NCI-H1930 (cell line): ENCODE measurements around the gene AUP1.

Source experiments
- DNase-seq, 2 experiments: peaks; one replicate each; lab custom pipeline; 2025; lab: John Stamatoyannopoulos, UW

AUP1 gene

DNA sequence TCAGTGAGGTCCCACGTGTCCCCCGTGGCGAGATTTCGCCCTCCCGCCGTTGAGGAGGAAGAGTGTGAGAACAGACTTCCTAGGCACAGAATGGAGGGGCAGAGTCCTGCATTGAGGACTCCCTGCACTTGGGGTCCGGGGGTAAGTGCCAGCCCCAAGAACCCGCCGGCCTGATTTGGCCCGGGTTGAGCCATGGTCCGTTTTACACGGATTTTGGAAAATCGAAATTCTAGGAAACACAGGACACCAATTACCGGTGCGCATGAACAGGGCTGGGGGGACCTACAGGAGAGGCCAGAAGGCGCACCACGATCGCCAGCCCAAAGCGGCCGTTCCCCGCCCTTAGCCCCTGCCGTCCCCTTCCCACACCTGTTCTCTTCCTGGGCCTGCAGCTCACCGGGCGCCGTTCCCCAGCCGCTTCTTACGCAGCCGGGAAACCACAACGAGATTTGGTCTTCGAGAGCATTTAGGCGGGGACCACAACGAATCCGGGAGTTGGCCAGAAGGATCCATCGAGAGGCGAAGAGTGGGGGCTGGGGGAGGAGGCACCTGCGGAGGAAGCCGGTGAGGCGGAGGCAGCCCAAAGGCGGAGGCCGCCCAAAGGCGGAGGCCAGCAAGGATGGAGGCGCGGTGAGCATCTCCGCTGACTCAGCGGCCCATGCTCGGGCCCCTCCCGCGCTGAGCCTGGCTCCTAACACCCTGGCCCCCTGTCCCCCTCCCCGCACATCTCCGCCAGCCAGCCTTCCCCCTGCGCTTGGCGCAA lies 15.7 kb downstream of the AUP1 start:
- no peak for DNase-seq

DNA sequence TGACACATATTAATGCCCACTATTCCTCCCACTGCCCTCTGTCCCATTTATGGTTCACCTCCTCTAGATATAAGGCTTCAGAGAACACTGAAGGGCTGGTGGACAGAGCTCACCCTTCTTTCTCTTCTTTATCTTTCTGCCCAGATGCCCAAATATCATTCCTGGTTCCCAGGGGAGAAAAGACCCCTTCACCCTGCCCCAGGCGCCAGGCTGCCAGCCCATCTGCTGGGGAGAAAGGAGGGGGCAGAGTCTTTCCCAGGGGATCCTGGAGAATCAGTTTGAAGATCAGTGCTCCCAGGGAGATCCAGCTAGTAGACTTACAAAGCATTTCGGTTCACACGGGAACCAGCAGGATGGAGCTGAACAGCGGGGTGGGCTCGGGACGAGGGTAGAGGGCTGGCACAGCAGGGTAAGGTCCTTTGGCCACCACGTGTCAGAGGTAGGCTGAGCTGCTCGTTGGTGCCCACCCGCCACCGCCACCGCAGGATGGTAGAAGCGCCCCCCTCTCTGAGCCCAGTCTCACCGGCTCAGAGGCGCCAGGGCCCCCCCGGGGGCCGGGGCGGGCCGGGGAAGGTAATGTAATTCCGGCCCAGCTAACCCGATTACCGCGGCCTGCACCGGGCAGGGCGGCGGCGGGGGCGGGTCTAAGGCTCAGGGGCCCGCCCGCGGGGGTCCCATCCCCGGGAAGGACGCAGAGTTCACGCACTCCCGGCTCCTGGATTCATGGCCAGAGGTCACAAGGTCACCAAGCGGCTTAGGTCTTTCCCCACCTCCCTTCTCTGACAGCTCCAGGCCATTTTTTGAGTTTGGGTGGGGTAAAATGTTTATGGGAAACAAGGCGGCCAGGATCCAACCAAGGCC lies 16.5 kb downstream of the AUP1 start:
- DNase-seq = no peak

DNA sequence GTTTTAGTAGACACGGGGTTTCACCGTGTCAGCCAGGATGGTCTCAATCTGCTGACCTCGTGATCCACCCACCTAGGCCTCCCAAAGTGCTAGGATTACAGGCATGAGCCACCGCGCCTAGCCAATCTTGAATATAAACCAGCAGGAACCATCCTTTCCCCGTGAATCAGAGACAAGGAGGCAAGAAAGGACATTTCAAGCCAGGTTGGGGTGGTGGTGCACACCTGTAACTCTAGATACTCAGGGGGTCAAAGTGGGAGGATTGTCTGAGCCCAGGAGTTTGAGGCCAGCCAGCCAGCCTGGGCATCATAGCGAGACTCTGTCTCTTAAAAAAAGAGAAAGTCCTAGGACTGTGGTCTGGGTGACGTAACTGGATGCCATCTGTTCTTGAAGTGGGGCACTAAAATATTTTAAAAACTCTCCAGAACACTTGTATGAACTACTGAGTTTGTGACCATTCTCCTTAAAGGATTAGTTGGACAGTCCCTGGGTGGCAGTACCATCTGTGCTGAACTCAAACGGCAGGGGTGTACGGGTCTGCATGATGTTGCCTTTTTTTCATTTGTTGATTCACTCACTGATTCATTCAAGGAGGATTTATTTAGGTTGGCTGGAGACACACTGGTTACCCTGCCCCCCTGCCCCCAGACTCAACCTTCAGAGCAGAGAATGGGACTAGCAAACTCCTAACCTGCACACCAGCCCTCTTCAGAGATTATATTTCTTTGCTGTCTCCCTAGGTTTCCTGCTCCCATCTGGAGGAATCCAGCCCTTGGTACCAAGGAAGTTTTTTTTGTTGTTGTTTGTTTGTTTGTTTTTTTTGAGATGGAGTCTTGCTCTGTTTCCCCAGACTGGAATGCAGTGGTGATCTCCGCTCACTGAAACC lies 18.2 kb downstream of the AUP1 start:
- DNase-seq = no peak

DNA sequence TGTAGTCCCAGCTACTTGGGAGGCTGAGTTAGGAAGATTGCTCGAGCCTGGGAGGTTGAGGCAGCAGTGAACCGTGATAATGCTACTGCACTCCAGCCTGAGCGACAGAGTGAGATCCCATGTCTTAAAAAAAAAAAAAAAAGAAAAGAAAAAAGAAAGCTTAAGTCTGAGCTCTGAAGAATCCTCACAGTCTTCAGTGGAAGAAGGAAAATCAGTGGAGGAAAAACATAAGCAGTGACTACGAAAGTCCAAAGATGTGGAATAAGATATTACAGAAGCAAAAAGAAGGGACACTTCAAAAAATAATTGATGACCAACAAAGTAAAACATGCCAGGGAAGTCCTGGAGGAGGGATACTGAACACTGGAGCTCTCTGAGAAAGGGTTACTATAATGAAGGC lies 19.2 kb downstream of the AUP1 start:
- DNase-seq = no peak

DNA sequence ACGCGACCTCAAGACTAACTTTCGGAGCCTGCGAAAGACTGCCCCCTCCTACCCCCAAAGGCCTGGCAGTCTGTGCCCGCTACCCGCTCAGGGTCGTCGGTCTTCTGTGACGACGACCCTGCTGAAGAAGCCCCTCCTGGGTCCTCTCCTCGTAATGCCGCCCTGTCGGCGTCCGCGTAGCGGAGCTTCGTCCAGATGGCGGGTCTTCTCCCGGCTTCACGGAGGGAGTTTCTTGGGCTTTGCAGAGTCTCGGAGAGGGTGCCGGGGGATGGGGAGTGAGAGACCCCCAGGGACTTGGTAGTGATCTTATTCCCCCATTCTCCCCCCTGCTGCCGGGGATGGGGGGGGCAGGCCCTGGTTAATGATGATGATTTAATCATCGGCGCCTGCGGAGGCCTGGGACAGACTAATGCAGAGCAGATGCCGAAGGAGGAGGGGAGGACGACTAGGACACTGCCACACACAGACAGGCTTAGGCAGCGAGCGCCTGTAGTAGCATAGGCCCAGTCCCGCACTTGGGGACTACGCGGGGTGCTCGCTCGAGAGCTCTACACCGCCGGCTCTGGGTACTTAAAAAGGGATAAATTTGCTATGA lies 21.5 kb downstream of the AUP1 start:
- peak; percentile 32 to 66 for DNase-seq

DNA sequence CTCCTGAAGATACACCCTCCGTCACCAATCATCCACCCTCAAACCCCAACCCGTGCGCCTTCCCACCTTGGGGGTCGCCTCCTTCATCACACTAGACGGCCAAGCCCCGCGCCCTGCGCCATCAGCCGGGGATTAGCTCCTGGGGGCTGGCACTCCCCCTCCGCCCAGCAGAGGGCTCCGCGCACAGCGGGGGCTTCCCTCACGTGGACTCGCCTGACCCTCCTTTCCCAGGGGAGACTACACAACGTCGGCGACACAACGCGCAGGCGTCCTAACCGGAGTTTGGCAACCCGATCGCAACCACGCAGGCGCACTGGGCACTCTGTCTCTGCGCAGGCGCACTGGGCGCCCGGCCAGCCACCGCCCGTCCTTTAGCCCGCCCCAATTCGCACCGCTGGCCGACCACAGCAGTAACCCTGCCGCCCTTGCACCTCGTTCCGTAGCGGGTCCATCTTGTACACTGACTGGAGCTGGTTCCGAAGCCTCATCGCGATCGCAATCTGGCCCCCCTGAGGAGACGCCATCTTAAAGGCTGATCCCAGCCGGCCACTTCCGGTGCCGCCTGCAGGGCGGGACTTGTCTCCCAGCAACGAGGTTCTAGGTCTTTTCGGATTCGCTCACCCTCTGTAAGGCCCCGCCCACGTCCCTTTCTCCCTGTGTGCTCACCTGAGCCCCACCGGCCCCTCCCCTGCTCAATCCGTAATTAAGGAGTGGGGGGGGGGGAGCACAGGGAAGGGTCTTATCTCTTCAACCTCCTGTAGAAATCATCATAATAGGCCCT lies 22.2 kb downstream of the AUP1 start, which contains the start of gene PCGF1:
Gene PCGF1, minus strand, starts transcription at position 551 of the 781 bp plus-strand sequence. Its CDS starts 27 bp downstream, at position 524.
- DNase-seq = peak; percentile 98 to 99

DNA sequence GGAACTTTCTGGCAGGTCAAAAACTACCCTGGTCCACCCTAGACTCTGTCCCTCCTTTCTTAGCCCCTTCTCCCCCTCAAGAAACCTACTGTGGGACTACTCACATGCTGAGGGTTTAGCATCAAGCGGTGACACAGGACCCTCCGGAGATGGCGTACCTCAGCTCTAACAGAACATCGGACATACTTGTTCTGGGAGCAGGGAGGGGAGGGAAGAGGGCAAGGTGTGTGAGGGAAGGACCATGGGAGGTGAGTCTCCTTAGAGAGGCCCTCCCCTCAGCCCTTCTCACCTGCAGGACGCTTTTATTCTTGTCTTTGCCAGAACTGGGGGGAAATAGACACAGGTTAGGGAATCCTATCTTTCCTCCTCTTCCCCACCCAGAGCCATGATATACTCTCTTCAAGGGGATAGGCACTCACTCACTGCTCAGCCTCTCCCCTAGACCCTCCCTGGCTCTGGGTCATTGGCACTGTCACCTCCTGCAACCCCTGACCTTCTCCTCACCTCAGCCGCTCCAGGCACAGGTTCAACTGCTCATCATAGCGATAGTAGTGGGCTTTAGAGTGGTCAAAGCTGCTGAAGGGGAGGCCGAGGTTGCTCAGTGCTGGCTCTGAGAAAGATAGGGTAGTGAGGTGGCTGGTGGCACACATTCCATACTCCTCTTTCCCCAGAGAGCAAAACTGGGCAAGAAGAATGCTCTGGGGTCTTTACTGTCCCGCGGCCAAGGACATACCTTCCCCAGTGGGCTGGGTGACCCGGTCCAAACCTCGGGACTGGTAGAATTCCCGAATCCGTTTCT lies 23.9 kb downstream of the AUP1 start:
- DNase-seq = no peak

DNA sequence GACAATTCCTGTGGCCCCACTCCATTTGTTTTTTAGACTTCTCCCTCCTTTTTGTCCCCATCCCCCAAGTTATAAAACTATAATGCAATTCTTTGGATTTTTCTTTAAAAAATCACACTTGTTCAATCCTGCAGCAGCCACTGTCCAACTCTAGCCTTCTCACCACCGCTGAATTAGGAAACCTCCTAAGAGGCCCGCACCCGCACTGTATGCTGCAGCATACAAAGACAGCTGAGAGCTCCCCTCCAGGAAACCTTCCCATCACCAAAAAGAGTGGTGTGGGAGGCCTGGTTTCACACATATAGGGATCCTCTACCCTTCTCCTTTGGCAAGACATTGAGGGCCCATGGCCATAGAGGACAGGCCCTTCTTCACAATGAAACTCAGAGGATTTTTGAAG lies 24.9 kb downstream of the AUP1 start:
- DNase-seq = no peak

DNA sequence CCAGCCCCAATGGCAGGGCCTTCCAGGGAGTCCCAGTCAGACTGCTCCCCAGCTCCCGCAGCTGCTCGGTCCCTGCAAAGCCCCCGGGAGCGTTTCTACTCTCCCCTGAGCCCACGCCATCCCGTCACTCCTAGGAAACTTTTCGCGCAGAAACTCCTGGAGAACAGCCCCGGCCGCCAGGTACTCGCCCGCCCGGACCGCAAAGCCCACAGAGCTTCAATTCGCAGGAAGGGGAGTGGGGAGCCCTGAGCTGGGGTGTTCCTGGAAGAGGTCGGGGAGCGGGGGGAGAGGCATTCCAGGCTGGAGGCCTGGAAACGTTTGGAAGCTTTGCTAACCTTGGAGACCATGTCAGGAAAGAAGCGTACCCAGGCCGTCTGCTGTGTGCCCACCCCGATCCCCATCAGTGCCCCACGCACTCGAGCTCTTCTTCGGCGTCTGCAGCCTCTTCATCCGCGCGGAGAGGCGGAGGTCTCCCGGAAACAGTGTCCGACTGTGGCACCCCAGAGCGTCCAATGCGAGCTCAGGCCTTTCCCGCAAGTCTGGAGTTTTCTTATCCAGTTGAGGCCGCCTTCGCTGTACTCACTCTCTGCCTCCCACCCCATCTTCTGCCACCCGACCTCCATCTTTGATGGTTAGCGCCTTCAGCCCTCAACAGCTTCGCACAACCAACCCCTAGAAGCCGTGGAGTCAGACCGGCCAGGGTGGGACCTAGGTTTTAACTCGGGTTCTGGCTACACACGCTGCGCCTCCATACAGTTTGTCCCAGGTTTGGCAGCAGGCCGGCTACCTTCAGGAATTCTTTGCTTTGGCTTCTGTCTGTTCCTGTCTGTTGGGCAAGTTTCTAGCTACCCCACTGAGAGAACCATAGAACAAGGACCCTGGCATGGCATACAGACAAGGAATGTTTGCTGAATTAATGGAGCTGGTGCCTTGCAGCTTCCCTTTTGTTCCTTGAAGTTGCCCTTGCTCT lies 25.7 kb downstream of the AUP1 start:
- no peak for DNase-seq

DNA sequence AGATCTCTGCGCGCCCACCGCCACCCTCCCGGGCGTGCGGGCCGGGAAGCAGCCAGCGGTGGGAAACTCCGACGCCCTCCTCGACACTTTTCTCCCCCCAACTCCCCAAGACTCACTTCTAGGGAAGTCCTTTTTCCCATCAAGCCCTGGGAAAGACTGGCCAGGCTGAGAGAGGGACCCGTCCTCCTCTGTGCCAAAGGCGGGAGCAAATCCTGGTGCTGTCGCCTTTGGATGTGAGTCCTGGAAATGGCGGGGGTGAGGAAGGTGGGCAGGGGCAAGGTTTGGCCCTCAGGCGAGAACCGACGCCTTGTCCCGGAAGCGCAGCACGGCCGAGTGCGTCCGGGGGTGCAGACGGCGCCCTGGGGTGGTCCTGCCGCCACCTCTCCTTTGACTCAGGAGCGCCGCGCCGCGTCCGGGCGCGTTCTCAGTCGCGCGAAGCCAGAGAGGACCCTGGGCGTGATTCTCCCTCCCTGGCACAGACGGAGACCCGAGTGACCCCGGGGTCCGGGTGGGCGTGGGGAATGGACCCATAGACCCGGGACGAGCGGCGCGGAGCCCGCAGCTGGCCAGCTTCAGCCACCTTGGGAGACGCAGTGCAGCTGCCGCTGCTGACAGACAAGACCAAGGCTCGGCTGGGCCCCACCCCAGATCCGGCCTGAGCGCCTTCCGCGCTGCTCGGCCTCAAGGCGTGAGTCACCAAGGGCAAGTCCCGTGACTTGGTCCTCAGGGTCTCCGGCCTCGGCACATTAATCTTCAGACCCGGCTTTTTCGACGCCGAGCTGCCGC lies 26.6 kb downstream of the AUP1 start:
- no peak for DNase-seq

DNA sequence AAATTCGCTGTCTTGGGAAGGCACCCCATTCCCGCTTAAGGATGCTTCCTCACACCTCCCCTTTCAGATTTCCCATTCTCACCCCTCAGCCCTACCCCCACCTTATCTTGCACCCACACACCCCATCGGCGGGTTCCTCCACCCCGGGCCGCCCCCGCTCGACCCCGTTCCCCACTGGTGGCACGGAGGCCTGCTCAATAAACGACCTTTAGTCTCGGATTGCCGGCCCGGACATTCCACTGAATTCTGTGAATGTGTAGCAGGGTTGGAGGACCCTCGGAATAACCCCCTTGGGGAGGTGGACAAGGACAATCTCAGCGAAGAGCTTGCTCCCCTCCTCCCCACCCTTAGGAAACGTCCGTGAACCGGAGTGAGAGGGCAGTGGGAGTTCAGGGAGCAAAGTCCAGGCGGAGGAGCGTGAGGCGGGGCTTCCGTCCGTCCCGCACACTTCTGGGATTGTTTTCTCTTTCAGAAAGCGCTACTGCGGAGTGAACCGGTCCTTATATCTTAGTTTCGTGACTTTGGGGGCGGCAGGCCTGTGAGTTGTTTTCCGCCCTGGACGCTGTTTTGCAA lies 27.3 kb downstream of the AUP1 start:
- no peak for DNase-seq

DNA sequence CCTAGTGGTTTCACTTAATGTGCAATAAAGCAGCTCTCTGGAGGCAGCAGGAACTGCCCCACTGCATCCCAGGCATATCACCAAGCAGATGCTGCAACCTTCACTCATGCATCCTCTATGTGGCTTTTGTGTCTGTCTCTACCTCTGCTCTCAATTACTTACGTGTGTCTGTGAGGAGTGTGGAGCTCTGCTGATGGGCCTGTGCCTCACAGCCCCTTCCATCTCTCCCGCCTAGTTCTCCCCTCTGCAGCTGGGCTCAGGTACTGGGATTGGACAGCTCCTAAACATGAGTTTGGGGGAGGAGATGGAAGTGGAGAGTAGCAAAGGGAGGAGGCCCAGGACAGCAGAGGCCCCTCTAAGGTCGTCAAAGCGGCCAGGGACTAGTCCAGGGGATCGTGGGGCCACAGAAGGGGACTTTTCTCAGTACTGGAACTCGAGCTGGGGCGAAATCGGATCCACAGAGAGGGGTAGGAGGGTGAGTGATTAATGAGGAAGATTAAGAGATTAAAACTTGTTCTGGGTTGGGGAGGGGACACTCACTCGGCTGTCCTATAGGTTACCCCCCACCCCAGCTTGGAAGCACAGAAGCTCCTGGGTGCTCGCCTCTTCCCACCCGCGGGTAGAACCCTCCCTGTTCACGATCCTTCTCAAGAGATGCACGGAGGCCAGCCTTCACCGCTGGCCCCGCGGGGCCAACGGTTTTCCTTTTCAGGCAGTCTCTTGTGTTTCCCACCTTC lies 28.0 kb downstream of the AUP1 start:
- DNase-seq = no peak

DNA sequence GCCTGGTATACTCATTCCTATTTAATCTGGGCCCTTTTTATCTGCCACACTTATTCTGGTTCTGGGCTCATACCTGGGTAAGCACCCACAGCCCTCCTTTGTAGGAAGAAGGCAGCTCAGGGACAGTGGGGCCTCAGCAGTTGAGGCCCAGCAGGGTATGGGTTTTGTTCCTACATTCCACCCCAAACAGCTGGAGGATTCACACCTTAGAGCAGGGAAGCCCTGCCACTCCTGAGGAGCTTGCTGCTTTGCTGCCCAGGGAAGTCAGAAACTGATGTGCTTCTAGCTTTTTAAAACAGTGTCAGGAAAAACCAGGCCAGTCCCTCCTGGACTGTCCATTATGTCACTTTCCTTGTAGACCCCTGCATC lies 28.9 kb downstream of the AUP1 start:
- DNase-seq = no peak

DNA sequence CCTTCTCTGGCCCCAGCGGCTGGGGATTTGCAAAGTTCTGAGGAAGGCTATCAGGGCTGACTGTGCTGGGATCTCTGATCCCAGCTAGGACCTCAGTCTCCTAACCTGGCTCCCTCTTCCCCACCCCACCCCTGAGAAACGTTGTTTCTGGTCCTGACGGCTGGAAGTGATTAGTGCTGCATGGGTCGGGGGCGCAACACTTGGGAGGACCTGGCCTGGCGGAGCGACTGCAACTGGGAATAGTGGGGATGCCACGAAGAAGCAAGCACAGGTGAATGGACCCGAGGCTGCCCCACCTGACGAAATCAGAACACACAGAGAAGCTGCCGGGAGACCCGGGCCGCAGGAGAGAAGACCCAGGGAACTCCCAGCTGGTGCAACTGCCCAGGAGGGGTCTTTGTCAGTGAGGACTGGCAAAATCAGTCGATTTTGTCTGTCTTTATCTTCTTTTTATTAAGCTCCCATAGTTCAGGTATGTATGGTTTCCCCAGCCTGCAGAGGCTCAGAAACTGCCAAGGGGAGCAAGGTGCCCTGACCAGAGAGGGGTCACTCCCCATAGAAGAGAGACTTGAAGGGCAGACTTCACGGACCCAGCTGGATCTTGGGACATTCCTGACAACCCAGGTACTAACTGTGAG lies 29.4 kb downstream of the AUP1 start:
- no peak for DNase-seq

DNA sequence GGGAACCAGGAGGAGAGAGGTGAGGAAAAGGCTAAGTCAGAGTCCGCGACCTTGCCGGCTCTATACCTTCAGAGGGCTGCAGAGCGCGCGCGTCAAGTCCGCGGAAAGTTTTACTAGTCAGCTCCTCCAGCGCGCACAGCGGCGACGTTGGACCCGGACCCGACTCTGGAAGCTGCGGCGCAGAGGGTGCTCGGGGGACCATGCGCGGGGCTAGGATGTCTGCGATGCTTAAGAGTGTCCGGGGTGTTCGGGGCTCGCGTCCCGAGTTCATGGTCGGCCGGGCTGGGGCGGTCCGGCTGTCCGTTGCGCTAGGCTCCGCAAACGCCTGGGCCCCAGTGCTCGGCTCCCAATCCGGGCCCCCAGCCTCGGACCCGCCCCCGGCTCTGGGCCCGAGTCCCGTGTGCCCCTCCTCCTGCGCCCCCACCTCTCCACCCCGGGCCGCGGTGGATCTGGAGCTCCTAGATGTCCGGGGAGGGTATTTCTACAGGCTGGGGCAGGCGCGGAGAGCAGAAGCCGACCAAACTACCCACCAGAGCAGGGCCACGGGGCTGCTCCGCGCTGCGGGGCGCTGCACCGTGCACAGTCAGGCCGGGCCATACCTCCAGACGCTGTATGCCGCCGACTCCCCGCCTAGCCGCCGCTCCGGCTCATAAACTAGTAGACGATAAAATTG lies 30.1 kb downstream of the AUP1 start, which contains the start of gene LBX2:
Gene LBX2, minus strand, starts transcription at position 337 of the 673 bp plus-strand sequence. Its CDS starts 66 bp downstream, at position 271.
- DNase-seq = no peak
